Testis (tissue), 5 donors: ENCODE results near the gene ZNF160. TPM values are rescaled to one million over a fixed set of nuclear protein-coding genes. Genes with fewer than 3 reads are reported as not detected.
A peak's percentile ranks its signal among the peaks of the same experiment; 100 is the strongest.

Experiments
- DNase-seq: peaks from one replicate; pipeline ENCODE4 v3.0.0-alpha.2; 2019
- H3K27ac ChIP-seq, 2 donors: fragments of 200-600 bp; sonication (generic); one replicate each; pipeline ENCODE4 v1.5.1; 2019
- H3K27me3 ChIP-seq: fragments of 200-600 bp; sonication (generic); one replicate; pipeline ENCODE4 v1.5.1; 2019
- H3K36me3 ChIP-seq: fragments of 200-600 bp; sonication (generic); one replicate; pipeline ENCODE4 v1.5.1; 2017; ENCODE audit warnings: low read depth; ENCODE audit errors: missing control alignments
- H3K4me1 ChIP-seq: fragments of 200-600 bp; sonication (generic); one replicate; pipeline ENCODE4 v1.5.1; 2019
- H3K4me3 ChIP-seq, 2 donors: fragments of 200-600 bp; sonication (generic); one replicate each; pipeline ENCODE4 v1.5.1; 2017 to 2019
- H3K9me3 ChIP-seq: fragments of 200-600 bp; sonication (generic); one replicate; pipeline ENCODE4 v1.5.1; 2017
- POLR2A ChIP-seq: fragments of 450-650 bp; IDR thresholded peaks from one replicate; pipeline ENCODE4 v1.6.1; 2017; ENCODE audit warnings: antibody characterized with exemption, mild to moderate bottlenecking, moderate library complexity
- WGBS, 2 donors: methylation state at CpG; one replicate each; pipeline ENCODE4 v1.1.5; 2018; 5-methylcytosine and 5-hydroxymethylcytosine counted together
- intact Hi-C: fragments of 100-400 bp; cut with DNase I; formaldehyde crosslinking; loops from one replicate; pipeline ENCODE4 v1.15.1; 2023; ENCODE audit warnings: low total_unique reads
- long read RNA-seq, 2 donors: transcript quantifications; one replicate each; lab custom pipeline, GENCODE V29; 2026
- polyA plus RNA-seq: library from polyadenylated mRNA; stranded (reverse); fragments of 350-450 nt; fragmentation: Illumina TruSeq; extraction: RNeasy Lipid Tissue Mini Kit (QIAGEN cat#74804); gene quantifications from one replicate; pipeline ENCODE4 v1.2.3, GENCODE V29; 2014; ENCODE audit warnings: low read depth, low replicate concordance; ENCODE audit not compliant: insufficient read depth
- total RNA-seq, 2 donors: library from RNA; depleted of rRNA; stranded (reverse); fragments of >200 nt; gene quantifications; one replicate each; pipeline ENCODE4 v1.2.3, GENCODE V29; 2016
- TF ChIP-seq, protein P1 (sequence below), 3 experiments: fragments of 450-650 bp in 2 of 3; fragments of 200-600 bp in 1 of 3; sonication (generic) in 1 of 3; IDR thresholded peaks; one replicate each; pipeline ENCODE4 v1.5.1; 2016 to 2019; ENCODE audit warnings: antibody characterized with exemption in 3 of 3, mild to moderate bottlenecking in 2 of 3, moderate library complexity in 1 of 3

Gene ZNF160
- 100 to 1,000 TPM; 113 TPM for total RNA-seq
- 30.1 TPM for polyA plus RNA-seq
- long read RNA-seq, donor 1, full-length matches to known transcripts, result 10 of 10 reads
- long read RNA-seq, donor 1, partial matches to known transcripts, result 0 of 10 reads
- long read RNA-seq, donor 1, other reads (novel, unspliced or antisense), result 0 of 10 reads
- long read RNA-seq, donor 2, full-length matches to known transcripts, result 8 of 8 reads
- long read RNA-seq, donor 2, partial matches to known transcripts, result 0 of 8 reads
- long read RNA-seq, donor 2, other reads (novel, unspliced or antisense), result 0 of 8 reads

DNA sequence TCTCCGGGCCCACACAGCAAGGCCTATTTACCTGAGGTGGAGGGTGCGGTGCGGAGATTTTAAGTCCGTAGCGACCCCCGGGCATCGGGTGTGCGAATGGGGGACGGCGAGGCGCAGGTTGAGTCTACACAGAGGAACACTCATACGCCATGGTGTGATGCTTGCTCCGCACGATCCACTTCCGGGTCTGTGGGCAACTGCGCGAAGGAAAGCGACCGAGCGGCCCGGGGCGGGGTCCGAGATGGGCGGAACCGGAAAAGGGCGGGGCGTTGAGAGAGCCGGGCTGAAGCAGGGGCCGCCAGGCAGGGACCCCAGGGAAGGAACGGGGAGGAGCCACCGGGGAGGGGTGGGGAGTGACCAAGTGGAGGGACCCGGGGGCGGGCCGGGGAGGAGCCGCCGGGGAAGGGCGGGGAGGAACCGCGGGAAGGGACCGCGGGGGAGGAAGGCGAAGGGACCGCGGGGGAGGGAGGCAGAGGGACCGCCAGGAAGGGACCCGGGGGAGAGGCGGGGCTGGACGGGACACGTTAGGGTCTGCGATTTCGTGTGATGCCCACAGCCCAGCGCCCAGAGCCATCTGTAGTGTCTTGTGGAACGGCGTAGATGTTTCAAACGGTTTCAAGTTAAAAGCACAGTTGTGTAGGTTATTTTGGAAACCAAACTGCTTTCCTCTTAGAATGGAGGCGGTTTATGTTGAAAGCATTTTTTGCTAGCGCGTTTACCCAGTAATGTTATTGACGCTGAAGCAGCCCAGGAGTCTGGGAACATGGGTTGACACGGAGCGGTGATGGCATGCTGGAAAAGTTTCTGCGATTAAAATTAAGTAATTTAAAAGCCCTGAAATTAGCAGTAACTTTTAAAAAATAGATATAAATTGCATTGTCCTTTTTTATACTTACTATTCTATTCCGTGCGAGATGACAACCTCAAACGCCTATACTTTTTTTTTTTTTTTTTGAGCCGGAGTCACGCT is at the start of gene ZNF160:
Gene ZNF160, minus strand, starts transcription at position 189 of the 970 bp plus-strand sequence. CDS start 17,146 bp downstream, outside the sequence.
- intact Hi-C loops, result no loop called here
- Histone ChIP-seq H3K27ac (peak within 1 kb of the TSS; percentile 79 to 85), H3K27me3 (no peaks in the 10 kb centered on the region), H3K9me3 (no peaks in the 10 kb centered on the region), H3K4me3 (peak within 1 kb of the TSS; percentile 76 to 94), H3K36me3 (no peaks in the 10 kb centered on the region), H3K4me1 (peaks cover 7% of the 10 kb centered on the region)
- peak; percentile 98 for DNase-seq
- TF ChIP-seq, protein P1, sequence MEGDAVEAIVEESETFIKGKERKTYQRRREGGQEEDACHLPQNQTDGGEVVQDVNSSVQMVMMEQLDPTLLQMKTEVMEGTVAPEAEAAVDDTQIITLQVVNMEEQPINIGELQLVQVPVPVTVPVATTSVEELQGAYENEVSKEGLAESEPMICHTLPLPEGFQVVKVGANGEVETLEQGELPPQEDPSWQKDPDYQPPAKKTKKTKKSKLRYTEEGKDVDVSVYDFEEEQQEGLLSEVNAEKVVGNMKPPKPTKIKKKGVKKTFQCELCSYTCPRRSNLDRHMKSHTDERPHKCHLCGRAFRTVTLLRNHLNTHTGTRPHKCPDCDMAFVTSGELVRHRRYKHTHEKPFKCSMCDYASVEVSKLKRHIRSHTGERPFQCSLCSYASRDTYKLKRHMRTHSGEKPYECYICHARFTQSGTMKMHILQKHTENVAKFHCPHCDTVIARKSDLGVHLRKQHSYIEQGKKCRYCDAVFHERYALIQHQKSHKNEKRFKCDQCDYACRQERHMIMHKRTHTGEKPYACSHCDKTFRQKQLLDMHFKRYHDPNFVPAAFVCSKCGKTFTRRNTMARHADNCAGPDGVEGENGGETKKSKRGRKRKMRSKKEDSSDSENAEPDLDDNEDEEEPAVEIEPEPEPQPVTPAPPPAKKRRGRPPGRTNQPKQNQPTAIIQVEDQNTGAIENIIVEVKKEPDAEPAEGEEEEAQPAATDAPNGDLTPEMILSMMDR (IDR thresholded peaks at IDR 0.05), result no peak
- peak; percentile 70 for TF ChIP-seq POLR2A
- WGBS, 2 donors, result 2 to 4% methylated on average over 53 to 64 of the region's 67 CpGs

DNA sequence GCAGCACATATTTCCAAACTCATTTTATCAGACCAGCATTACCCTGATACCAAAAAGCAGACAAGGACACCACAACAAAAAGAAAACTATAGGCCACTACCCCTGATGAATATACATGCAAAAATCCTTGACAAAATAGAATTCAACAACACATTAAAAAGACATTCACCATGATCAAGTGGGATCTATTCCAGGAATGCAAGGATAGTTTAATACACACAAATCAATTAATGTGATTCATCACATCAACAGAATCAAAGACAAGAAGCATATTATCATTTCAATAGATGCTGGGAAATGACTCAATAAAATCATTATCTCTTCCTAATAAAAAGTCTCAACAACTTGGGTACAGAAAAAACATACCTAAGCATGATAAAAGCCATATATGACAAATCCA is 44.4 kb upstream of the ZNF160 start:
- H3K4me1 ChIP-seq, result no peaks in the 10 kb centered on the region
- intact Hi-C loops, result no loop called here
- TF ChIP-seq, protein P1 (IDR thresholded peaks at IDR 0.05), result no peak
- TF ChIP-seq POLR2A, result no peak
- H3K27ac ChIP-seq, result no peak overlapping the region
- H3K36me3 ChIP-seq, result no peaks in the 10 kb centered on the region
- H3K27me3 ChIP-seq, result no peaks in the 10 kb centered on the region
- no peaks in the 10 kb centered on the region for H3K9me3 ChIP-seq
- H3K4me3 ChIP-seq, result no peak overlapping the region
- DNase-seq, result no peak

DNA sequence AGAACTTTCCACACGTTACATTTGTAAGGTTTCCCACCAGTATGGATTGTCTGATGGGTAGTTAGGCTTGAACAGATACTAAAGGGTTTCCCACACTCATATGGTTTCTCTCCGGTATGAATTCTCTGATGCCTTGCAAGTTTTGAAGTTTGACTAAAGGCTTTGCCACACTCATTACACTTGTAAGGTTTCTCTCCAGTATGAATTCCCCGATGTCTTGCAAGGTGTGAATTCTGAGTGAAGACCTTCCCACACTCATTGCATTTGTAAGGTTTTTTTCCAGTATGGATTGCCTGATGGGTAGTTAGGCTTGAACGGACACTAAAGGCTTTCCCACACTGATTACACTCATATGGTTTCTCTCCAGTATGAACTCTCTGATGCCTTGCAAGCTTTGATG is 37.1 kb upstream of the ZNF160 start:
- intact Hi-C loops, result no loop called here
- Histone ChIP-seq H3K4me1 (no peaks in the 10 kb centered on the region), H3K27me3 (no peaks in the 10 kb centered on the region), H3K27ac (no peak overlapping the region), H3K36me3 (no peaks in the 10 kb centered on the region), H3K4me3 (no peak overlapping the region), H3K9me3 (no peaks in the 10 kb centered on the region)
- WGBS, 2 donors, result 94 to 98% methylated on average over 4 of the region's 4 CpGs
- TF ChIP-seq POLR2A, result no peak
- TF ChIP-seq, protein P1 (IDR thresholded peaks at IDR 0.05), result no peak
- no peak for DNase-seq

DNA sequence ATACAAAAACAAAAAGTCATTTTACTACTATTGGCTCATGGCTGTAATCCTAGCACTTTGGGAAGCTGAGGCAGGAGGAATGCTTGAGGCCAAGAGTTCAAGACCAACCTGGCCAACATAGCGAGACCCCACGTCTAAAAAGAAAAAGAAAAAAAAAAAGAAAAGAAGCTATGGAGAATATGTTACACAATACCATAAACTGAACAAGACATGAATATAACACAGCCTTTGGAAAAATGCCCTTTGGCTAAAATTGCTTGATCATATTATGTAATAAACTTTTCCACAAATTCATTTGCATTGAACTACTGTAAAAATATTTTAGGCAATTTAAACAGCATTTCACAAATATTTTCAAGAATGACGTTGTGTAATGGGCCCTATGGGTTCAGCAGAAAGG is 33.2 kb upstream of the ZNF160 start:
- no peak overlapping the region for H3K4me3 ChIP-seq
- WGBS, 2 donors, result 86 to 88% methylated on average over 3 of the region's 3 CpGs
- H3K9me3 ChIP-seq, result no peaks in the 10 kb centered on the region
- DNase-seq, result no peak
- intact Hi-C loops, result no loop called here
- TF ChIP-seq, protein P1 (IDR thresholded peaks at IDR 0.05), result no peak
- no peak for TF ChIP-seq POLR2A
- no peak overlapping the region for H3K27ac ChIP-seq
- H3K4me1 ChIP-seq, result peaks cover 2% of the 10 kb centered on the region
- no peaks in the 10 kb centered on the region for H3K36me3 ChIP-seq
- H3K27me3 ChIP-seq, result no peaks in the 10 kb centered on the region
